NCI-H446 treated with DMSO at 0.1 percent for 48 hours (cell line): ENCODE measurements around the gene RTN4R.
"Not testable (repeated sequence)": the region's sequence is repeated elsewhere in the genome, so short reads cannot be mapped to it uniquely, and the experiment has no call there.

Experiments used
- DNase-seq: peaks from one replicate; lab custom pipeline; 2025; lab: John Stamatoyannopoulos, UW

The RTN4R gene

DNA sequence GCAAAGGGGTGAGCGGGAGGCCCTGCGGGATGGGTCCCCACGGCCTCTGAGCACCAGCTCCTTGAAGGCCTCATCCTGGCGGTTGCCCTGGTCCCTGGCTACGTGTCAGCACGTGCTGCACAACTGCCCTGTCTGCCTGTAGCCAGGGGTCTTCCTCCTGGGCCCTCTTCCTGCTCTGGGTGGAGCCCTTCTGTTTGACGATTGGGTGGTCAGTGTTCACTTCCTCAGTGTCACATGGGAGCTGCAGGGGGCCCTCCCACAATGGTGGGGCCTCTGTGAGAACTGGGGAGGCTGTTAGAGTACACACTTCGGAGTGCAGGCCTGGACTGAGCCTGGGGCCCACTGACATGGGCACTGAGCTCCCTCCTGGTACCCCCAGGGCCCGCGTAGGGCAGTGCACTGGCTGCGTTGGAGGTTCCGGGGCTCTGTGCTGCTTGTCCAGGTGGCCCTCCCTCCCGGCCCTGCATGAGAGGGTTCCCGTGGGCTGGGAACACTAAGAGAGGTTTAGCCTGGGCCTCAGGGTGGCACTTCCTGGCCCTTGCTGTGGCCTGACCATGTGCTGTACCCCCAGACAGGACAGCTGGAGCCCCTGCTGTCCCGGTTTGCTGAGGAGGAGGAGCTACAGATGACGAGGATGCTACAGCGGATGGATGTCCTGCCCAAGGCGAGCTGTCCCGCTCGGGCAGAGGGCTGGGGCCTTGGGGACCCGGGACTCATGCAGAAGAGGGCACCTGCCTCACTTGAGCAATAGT, 38.0 kb upstream of the RTN4R start:
- no peak for DNase-seq

DNA sequence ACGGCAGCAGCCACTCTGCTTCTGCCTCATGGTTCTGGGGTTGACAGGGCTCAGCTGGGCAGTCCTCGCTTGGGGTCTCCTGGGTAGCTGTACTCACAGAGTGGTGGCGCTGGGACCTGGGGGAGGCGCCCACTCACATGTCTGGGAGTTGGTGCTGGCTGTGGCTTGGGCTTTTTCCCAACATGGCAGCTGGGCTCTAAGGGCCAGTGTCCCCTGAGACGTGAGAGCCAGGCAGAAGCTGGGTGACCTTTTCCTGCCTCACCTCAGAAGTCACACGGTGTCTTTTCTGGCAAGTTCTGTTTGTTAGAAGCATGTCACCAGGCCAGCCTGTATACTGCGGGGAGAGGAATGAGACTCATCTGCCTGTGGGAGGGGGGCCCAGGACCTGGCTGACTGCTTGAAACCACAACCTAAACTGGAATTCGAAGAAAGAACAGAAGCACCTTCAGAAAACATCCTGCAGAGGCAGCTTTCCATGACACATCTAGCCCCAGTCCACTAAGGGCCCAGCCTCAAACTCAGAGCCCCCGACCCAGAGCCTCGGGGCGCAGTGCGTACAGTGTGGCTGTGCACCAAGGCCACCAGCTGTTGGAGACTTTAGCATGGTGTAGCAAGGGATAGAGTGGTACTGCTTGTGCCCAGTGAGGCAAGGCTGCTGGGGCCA, 37.2 kb upstream of the RTN4R start:
- not testable (repeated sequence) for DNase-seq

DNA sequence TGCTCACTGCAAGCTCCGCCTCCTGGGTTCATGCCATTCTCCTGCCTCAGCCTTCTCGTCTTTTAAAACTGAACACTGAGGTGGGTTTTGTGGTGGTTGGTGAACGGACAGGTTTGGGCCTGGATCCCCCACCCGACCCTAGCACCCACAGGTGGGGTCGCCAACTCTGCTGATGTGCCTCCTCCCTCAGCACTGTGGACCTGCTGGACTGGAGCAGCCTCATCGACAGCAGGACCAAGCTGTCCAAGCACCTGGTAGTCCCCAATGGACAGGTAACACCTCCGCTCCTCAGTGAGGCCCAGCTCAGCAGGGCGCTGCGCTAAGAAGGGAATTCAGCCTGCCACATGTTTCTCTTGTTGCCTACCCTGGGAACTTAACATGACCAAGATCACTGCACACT, 36.5 kb upstream of the RTN4R start:
- no peak for DNase-seq

DNA sequence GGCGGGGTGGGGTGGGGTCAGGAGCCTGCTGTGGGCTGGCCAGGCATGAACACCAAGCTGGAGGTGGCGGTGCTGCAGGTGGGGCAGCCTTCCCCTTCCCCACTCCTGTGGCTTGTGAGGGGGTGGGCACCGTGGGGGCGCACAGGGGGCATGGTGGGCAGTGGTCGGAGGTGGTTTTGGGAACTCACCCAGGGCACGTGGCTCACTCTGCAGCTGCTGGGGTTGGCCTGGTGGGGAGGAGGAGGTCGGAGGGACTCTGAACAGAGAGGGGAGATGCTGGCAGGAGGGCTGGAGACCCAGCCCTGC, 35.1 kb upstream of the RTN4R start:
- not testable (repeated sequence) for DNase-seq

DNA sequence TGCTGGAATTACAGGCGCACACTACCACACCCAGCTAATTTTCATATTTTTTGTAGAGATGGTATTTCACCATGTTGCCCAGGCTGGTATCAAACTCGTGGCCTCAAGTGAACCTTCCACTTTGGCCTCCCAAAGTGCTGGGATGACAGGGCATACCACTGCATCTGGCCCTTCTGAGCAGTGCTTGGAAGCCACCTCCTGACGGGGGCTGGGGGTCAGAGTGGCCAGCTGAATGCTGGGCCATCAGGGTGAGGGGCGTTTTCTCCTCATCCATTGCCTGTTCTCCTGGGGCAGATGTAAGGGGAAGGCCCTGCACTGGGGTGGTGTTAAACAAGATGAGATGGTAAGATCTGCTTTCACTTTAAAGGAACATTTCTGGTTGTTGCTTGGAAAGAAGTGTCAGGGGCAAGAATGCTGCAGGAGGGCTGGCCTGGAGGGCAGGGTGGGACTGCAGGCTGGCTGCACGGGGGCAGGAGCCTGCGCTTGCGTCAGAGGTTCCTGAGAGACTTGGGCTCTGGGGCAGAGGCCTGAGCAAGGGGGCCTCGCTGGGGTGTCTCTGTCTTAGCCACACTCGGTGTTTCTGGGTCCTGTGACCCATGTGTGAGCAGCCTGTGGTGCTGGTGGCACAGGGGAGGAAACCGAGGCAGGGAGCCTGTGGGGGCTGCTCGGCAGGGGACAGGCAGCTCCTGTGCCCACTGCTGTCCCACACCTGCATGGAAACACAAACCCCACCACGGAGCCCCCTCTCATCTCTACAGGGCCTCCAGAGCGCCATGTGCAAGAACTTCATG, 34.5 kb upstream of the RTN4R start:
- no peak for DNase-seq

DNA sequence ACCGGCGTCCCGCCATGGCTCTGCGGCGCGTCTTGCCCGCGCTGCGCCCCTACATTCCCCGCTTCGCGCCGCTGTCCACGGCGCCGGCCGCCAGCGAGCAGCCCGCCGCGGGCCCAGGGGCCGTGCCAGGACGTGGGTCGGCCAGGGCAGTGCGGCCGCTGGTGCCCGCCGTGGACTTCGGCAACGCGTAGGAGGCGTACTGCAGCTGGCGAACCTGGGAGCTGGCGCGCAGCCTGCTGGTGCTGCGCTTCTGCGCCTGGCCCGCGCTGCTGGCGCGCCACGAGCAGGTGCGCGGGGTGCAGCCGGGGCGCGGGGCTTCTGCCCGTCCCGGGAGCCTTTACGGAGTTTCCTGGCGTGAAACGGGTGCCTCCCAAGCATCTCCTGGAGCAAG, 31.6 kb upstream of the RTN4R start:
- DNase-seq: no peak

DNA sequence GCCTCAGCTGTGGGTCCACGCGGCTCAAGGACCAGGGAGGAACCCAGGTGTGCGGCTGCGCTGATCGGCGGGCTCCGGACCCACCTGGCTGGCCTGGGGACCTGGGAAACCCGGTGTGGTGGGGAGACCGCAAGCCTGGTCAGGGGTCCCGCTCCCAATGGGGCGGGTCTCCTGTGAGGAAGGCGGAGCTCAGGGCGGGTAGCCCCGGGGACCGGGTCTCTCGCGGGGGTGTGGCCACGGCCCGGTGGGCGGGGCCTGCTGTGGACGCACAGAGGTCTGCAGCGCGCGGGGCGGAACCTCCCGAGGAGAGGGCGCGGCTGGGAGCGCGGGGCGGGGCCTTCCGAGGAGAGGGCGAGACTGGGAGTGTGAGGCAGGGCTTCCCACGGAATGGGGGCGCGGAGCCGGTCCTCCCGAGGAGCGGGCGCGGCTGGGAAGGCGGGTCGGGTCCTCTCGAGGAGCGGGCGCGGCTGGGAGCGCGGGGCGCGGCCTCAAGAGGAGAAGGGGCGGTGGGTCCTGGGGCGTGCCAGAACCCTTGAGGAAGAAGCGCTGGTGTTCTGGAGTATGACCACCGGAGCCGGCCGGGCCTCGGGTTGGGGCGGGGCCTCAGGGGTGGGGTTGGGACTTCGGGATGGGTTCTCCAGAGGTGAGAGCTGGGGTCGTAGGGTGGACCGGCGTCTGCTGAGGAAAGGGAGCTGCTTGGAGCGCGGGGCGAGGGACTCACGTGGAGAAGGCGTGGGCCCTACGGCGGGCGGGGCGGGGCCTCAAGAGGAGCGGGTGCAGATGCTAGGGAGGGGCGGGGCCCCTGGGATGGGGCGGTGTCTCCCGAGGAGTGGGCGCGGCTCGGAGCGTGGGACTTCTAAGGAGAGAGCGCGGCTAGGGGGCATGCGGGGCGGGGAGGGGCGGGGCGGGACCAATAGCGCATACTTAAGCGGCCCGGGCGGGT, 31.0 kb upstream of the RTN4R start:
- peak; percentile 64 for DNase-seq

DNA sequence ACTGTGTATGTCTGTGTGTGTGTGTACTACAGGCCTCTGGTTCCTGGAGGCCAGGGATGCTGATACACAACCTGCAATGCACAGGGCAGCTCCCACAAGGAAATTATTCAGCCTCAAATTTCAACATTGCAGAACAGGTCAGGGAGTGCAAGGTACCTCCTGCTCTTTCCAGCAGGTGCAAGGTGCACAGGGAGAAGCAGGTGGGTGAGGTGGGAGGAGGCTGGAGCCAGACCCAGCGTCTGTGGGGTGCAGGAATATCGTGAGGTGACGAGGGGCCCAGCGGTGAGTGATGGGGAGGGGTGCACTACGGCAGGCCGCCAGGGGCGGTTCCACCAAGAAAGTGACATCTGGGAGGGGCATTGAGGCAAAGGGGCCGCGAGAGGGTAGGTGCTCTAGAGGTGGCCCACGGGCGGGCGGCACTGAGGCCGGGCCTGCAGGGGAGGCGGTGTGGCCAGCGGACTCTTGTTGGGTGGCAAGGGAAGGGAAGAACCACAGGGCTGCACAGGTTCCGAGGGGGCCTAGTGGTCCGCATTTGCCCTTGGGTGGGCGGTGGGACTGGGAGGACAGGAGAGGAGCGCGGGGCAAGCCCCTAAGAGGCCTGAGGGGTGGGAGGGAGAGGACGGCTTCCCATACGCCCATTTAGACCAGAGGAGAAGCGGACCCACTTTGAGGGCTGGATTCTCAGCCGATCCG, 30.1 kb upstream of the RTN4R start:
- no peak for DNase-seq

DNA sequence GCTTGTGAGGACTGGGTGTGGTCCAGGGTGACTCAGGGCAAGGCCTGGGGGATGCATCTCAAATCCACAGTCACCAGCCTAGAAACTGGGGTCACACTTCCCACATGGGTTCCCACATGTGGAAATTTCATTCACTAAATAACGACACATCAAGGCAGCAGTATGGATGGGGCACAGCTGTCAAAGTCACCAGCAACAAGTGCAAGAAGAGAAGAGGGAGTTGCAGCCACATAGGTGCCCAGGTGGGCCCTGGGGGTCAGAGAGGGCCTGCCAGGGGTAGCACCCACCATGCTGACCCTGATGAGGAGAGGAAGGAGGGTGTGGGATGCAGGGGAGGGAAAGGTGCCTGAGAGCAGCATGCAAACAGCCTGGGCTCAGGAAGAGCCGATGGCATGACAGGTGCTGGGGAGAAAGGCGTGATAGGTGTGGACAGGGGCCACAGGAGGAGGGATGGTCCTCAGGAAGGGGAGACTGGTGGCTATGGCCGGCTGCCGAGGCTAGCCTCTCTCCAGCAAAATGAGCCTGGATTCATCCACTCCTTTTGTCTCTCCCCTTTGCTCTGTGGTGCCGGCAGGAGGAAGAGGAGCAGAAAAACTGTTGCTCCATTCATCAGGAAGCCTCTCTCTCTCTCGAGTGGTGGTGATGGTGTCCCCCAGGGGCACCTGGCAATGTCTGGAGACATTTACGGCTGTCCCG, 29.4 kb upstream of the RTN4R start:
- no peak for DNase-seq

DNA sequence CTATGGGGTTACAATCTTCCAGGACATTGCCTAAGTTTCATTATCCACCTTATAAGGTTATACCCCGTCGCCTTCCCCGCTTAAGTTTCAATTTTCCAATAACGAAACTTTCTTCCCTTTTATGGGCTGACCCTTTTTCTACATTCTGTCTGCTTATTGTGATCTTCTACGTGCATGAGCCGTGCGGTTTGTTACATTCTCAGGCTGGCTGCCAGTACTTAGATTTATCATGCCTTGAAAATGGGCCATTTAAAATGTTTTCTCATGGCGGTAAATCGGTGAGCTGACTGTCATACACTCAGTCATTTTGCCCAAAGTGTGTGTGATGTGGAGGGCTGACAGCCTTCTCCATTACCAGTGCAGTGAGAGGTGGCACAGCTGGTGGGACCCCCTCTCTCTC, 28.5 kb upstream of the RTN4R start:
- no peak for DNase-seq

DNA sequence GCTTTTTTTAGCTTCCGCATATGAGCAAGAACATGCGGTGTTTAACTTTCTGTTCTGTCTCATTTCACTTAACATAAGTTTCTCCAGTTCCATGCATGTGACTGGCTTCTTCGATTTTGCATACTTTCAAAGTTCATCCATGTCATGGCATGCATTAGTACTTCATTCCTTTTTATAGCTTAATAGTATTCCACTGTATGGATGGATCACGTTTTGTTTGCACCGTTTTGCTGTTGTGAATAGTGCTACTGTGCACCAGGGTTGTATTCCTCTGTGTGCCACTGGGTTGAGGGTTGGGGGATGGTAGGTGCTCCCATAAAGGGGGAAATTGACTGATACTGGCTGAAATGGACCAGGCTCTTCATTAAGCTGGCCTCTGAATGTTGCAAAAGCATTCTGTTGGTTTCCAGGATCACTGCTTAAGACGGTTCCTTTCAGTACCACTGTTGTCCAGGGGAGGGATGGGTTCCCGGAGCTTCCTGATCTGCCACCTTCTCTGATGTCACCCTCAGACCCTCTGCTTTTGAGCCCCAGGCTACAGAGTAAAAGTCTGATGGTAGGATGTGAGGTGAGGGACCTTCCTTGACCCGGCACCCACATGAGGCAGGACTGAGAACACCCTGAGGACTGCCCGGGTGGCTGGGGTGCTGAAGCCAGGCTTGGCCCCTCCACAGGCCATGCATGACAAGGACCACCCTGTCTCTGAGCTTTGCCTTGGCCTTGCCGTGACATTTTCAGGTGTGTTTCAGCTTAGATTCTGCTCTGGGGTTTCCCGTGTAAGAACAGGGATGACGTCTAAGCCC, 27.3 kb upstream of the RTN4R start:
- DNase-seq: no peak

DNA sequence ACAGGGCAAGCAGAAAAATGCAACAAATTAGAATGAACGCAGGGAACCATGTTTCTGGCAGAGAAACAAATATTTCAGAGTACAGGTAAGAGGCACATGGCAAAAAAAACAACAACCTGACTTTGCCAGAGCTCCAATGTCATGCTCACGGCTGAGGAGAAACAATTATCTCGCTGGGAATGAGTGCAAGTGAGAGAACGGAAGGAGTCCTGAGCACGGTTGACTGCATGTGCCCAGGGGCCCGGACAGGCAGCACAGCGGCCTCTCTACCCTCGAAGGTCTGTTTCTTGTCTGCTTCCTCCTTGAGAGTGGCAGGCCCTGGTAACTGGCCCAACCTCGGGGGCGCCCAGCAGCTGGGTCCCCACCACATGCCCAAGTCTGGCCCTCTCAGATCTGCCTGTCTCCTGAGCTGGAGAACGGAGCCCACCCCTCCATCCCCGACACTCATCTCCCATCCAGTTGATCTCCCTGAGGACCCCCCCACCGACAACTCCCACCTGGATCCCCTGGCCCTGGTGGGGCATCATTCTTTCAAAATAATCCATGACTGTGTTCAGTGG, 24.6 kb upstream of the RTN4R start:
- DNase-seq: no peak

DNA sequence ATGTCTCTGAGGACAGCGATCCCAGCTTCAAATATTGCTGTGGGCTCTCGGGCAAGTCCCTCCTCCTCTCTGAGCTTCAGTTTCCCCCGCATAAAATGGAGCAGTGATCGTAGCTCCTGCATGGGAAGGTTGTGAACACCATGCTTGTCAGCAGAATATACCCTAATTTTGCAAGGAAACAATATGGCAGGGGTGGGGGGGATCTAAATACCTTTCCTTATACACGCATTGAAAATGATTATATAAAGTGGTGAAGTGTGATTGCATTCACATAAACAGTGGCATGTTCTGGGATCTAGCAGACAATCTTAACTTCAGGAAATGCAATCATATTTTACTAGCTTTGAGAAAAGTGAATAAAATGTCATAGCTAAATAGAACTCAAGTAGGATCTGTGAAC, 24.0 kb upstream of the RTN4R start:
- DNase-seq: no peak

DNA sequence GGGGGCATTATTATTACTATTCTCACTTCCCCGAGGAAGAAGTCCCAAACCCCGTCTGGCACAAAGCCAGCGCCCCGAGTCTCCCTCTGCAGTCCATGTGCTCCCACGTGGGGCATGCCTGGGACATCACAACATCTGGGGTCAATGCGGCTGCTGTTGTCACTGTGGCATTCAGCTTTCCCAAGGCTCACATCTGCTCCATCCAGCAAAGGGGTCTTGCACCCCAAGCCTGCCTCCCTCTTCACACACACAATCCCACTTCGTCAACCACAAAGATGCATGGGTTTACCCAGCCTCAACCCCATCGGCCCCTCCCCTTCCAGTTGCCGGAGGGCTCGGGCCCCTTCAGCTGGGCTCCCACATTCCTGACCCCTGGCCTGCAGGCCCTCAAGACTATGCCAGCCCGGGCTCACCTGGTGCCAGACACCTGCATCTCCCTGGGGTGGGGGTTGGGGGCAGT, 23.5 kb upstream of the RTN4R start:
- no peak for DNase-seq

DNA sequence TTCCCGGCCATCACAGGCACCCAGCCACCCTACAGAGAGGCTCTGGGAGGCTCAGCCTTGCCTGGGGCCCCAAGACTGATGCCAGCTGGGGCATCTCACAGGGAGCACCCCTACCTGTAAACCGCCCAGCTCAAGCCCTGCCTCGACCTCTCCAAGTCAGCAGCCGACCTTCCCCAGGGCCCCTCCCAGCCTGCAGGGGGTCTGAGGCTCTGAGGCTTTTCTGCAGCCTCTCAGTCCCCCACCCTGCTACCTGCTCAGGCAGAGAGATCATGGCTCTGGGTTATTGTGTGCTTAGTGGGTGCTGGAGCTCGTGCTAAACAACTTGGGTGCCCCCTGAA, 23.1 kb upstream of the RTN4R start:
- DNase-seq: no peak

DNA sequence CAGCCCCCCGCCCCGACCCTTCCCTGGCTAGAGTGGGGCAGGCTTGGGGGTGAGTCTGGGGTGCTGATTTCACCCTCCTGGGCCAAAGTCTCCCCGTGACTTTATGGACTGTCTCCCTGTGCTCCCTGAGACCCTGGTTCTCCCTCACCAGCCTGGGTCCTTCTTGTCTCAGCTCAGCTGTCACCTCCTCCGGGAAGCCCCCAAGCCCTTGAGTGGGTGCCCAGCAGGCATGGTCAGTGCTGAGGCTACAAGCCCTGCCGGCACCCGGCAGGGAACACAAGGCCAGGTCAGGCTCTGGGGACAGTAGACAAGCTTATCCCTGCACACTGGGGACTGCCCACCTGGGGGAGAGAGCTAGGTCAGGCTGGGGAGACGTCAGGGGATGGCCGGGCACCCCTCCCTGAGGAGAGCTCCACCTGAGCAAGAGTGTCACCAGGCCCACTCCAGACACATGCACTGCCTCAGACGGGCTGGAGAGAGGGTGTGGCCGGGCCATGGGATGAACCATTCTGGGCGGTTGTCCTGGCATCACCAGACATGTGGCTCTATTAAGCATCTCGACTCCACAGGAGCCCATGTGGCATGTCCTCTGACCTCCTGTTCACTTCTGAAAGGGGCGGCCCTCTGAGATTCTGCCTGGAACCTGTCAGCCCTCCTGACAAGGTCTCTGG, 22.6 kb upstream of the RTN4R start:
- no peak for DNase-seq

DNA sequence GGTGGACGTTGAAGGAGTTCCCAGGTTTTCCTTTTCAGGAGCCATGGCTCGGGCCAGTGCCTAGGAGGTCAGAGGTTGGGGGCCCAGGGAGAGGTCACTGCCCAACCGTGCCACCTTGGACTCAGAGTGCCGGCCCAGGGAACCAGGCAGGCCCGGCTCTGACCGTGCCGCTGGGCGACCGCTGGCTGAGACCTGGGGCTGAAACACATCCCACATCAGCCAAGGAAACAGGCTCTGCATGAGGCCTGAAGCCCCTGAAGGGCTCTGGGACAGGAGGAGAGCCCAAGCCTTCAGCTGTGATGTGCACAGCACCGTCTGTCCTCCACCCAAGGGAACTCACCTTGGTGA, 21.9 kb upstream of the RTN4R start:
- no peak for DNase-seq

DNA sequence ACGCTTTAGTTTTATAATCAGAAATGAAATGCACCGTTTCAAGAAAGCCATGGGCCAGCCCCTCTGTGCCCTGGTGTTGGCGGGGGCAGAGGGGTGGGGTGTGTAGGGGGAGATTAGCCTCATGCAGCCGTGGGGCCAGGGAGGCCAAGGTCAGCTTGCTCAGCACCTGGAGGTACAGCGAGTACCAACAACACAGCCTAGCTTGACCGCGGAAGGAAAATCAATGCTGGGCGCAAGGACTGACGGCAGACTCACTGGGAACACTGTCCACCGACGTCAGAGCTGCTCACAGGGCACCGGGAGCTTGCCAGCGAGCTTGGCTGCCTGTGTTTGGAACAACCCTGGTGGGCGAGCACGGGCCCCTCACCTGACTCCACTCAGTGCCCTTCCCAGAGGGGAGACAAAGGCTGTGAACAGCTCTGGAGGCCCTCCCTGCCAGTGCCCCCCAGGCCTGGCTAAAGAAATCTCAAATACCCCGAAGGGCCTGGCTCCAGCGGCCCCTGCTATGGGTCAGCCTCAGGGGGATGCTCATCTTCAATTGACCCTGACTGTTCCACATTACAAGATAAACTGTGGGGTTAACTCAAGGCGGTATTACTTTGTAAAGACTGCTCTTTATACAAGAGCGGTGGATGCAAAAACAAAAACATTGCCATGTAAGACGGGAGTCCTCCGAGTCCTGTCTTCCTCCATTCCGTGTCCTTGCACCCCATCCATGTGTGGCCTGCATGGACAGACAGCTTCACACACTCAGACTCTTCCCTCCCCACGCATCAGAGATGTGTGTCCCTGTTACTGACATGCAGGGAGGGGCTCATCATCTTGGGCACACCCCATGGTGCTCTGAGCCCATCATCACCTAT, 21.3 kb upstream of the RTN4R start:
- DNase-seq: not testable (repeated sequence)
